GM11168 (cell line): ENCODE results near the gene POU2AF3.
"Not testable (repeated sequence)": the region's sequence is repeated elsewhere in the genome, so short reads cannot be mapped to it uniquely, and the experiment has no call there.

Experiments
- in situ Hi-C: fragments of 300-500 bp; cut with MboI; formaldehyde crosslinking; loops from one replicate; pipeline ENCODE4 v1.12.0; 2022; ENCODE audit warnings: low sequenced_read_pairs; ENCODE audit not compliant: unreplicated experiment

The POU2AF3 gene

GRCh38 chr11:111298413-111299100, at the start of gene POU2AF3:
Gene POU2AF3, plus strand, starts transcription at chr11:111298546. Its CDS starts 36 bp downstream, at chr11:111298582.
- in situ Hi-C loops: no loop called here

- in situ Hi-C loops: no loop called here
These were observed 47.4 kb upstream of the POU2AF3 start for GRCh38 chr11:111250936-111251335.

GRCh38 chr11:111253131-111253530, 45.2 kb upstream of the POU2AF3 start:
- in situ Hi-C loops: no loop called here

GRCh38 chr11:111253630-111254029, 44.7 kb upstream of the POU2AF3 start:
- in situ Hi-C loops: no loop called here

- in situ Hi-C loops: no loop called here
These were observed 40.3 kb upstream of the POU2AF3 start for GRCh38 chr11:111258046-111258445.

- in situ Hi-C loops: no loop called here
These were observed 38.5 kb upstream of the POU2AF3 start for GRCh38 chr11:111259896-111260295.

- in situ Hi-C loops: no loop called here
These were observed 37.5 kb upstream of the POU2AF3 start for GRCh38 chr11:111260811-111261210.

GRCh38 chr11:111264646-111265045, 33.7 kb upstream of the POU2AF3 start:
- in situ Hi-C loops: no loop called here

GRCh38 chr11:111265421-111265820, 32.9 kb upstream of the POU2AF3 start:
- in situ Hi-C loops: no loop called here

- in situ Hi-C loops: not testable (repeated sequence)
These were observed 30.0 kb upstream of the POU2AF3 start for GRCh38 chr11:111268303-111268702.

- in situ Hi-C loops: no loop called here
These were observed 29.0 kb upstream of the POU2AF3 start for GRCh38 chr11:111269146-111269868.

GRCh38 chr11:111272420-111272819, 25.9 kb upstream of the POU2AF3 start:
- in situ Hi-C loops: no loop called here

GRCh38 chr11:111282562-111283075, 15.7 kb upstream of the POU2AF3 start:
- in situ Hi-C loops: loop anchor here (5.0 kb wide), 1 partner anchor 140 kb away; no protein-coding TSS in a partner anchor

- in situ Hi-C loops: loop anchor here (5.0 kb wide), 1 partner anchor 138 kb away; no protein-coding TSS in a partner anchor
These were observed 14.3 kb upstream of the POU2AF3 start for GRCh38 chr11:111283945-111284481.

GRCh38 chr11:111285189-111286091, 12.9 kb upstream of the POU2AF3 start:
- in situ Hi-C loops: no loop called here

GRCh38 chr11:111291764-111292163, 6.6 kb upstream of the POU2AF3 start:
- in situ Hi-C loops: no loop called here

GRCh38 chr11:111292408-111292807, 5.9 kb upstream of the POU2AF3 start:
- in situ Hi-C loops: not testable (repeated sequence)

GRCh38 chr11:111296196-111296595, 2.1 kb upstream of the POU2AF3 start:
- in situ Hi-C loops: no loop called here

- in situ Hi-C loops: no loop called here
These were observed 650 bp upstream of the POU2AF3 start for GRCh38 chr11:111297696-111298095.
